AG09319 (cell line): ENCODE results near the gene PTPN11.

ENCODE experiments used
- DNase-seq: peaks from one replicate; pipeline ENCODE4 v3.0.0-alpha.2; 2010; ENCODE audit warnings: low read depth; ENCODE audit errors: extremely low read depth
- CTCF ChIP-seq: IDR thresholded peaks from 2 replicates; pipeline ENCODE4 v1.5.1; 2011; ENCODE audit warnings: low read depth, mild to moderate bottlenecking, inconsistent platforms, low read length, moderate library complexity

Gene PTPN11

GRCh38 chr12:112546339-112546738 is 127.6 kb downstream of the PTPN11 start:
- no peak for TF ChIP-seq CTCF
- no peak for DNase-seq

GRCh38 chr12:112546996-112547395 is 128.2 kb downstream of the PTPN11 start:
- no peak for TF ChIP-seq CTCF
- no peak for DNase-seq

- no peak for TF ChIP-seq CTCF
- no peak for DNase-seq
Observed at GRCh38 chr12:112549031-112549430, 130.3 kb downstream of the PTPN11 start.

GRCh38 chr12:112551681-112552080 is 132.9 kb downstream of the PTPN11 start:
- DNase-seq: no peak
- no peak for TF ChIP-seq CTCF

GRCh38 chr12:112555621-112556233 is 137.0 kb downstream of the PTPN11 start:
- TF ChIP-seq CTCF: no peak
- no peak for DNase-seq

GRCh38 chr12:112557951-112558630 is 139.3 kb downstream of the PTPN11 start:
- DNase-seq: no peak
- no peak for TF ChIP-seq CTCF
